Measurements from ENCODE around the gene ADGRG6.
A peak's percentile ranks its signal among the peaks of the same experiment; 100 is the strongest.

ADGRG6 gene

DNA sequence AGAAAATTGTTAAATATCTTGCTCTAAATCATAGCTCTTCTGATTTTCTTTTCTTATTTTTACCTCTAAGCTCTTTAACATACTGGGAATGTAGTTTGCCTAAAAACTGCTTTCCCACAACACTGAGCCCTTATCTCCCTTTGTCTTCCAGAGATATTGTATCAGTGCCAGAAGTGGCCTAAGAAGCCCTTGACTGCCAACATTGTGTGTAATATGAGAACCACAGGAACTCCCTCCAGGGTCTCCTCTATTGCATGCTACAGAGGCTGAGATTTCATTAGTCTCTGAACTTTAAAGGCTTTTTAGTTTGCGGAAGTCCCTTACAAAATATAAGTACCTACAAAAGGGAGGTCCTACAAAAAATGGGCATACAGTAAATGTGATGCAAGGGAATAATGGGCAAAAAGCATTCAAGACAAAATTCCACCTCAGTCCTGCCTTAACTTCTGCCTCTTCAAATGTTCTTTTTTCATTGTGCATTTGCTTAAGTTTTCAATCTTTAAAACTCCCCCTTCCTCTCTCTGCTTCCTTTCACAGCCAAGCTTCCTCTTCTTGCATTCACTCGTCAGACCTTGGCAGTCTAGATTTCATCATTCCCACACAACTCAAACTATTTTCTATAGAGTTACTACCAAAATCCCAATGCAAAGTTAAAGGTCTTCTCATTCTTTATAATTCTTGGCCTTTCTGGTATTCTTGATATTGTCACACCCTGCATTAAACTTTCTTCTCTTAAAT is 76.5 kb downstream of the ADGRG6 start:
- peak; percentile 73 for DNase-seq

- DNase-seq, result peak; percentile 76
Observed at GRCh38 chr6:142380626-142381025, 78.8 kb downstream of the ADGRG6 start.

- DNase-seq, result peak; percentile 27
Observed at GRCh38 chr6:142381181-142381580, 79.4 kb downstream of the ADGRG6 start.

DNA sequence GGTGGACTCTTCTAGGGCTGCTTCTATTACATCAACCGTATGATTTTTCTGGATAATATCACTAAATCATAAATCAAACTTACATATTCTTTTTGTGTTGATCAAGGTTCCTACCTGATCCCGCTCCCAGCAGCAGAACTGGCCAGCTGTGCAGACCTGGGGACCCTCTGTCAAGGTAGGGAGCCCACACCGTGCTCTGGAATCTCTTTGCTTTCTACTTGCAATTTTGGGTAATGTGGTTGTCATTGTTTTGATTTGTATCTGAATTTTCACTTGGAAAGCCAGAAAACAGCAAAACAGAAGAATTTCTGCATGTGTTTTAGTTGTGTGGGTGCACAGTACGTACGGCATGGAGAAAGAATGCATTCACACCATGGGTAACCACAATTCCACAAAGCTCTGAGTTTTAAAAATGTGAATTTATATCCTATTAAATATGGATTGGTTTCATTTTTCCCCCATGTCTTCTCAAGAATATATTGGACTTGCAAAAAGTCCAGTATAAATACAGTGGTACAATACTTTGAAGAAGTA is 80.1 kb downstream of the ADGRG6 start:
- DNase-seq, result no peak

DNA sequence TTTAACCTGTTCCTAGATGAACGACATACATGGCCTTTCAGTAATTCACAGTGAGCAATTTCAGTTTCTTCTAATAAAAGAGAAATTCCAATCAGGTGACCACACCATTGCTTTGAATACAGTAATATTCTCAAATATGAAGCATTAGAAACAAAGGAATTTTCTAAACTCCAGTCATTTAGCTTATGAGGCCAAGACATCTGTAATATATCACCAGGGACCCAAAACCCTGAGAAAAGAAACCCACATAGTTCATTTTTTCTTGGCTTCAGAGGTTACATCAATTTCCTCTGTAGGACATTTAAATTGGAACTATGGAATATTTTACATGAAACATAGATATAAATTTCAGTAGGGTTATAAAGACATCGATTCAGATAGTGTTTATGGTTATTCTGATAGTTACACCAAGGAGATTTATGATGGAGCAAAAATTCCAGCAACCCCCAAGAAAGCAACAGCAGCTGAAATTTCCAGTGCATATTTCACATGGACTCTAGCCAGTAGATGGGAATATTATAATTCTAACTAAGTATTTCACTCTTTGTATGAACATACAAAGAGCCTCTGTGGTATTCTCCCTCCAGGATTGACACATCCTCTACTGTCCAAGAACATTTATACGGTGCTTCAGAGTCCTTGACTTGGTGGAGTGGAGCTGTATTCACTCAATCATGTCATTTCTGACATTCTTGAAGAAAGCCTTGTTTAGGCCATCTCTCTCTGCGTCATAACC is 82.9 kb downstream of the ADGRG6 start:
- DNase-seq, result no peak

DNA sequence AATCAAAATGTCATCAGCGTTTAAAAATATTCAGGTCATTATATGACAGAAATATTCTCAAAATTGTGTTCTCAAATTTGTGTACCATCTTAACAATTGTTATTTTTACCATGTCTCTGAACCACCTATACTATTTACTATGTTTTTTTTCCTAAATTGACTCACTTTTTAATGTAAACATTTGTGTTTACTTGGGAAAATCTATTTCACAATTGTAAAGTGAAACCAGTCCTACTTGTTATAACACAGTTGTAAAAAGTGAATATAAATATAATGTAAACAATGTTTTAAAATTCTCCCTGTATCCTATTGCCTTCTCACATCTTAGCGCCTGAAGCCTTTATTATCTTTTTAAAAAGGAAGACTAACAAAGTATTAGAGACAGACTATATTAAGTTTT is 83.5 kb downstream of the ADGRG6 start:
- no peak for DNase-seq

DNA sequence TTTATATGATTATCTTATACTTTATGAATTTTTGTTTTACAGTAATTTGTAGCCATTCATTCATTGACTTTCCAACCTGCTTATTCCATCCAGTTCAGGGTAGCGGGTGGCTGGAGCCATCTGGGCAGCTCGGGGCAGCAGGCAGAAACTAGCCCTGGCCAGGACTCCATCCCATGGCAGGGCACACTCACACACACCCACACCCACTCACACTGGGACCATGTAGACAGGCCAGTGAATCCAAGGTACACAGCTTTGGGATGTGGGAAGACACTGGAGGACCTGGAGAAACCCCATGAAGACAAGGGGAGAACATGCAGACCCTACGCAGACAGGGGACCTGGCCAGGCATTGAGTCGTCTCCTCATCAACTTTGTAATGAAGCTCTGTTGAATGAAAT is 84.8 kb downstream of the ADGRG6 start:
- no peak for DNase-seq

DNA sequence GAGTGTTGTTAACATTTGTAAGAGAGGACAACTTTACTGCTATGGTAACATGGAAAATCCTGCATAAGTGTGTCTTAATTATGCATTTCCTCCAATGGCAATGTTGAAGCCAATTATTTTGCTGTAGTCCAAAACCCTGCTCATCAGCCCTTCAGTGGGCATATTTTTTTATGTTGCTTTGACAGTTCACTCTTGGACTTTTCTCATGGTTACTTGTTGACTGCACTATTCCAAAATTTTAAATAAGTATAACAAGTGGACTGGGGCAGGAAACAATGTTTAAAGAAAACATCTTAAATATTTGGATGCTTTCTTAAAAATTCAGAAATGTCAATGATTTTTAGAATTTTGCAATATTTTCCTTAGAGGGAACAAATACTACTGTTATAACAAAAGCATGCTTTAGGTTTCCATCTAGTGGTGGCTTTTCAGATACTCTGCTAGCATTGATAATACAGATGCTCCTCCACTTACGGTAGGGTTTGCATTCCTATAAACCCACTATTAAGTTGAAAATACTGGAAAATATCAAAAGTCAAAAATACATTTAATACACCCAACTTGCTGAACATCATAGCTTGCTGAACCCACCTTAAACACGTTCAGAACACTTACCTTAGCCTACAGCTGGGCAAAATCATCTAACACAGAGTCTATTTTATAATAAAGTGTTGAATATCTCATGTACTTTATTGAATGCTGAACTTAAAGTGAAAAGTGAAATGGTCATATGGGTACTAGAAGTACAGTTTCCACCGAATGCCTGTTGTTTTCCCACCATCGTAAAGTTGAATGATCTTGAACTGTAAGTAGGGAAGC is 86.4 kb downstream of the ADGRG6 start:
- peak; percentile 83 for DNase-seq

- DNase-seq, result no peak
Observed at GRCh38 chr6:142395266-142395665, 93.5 kb downstream of the ADGRG6 start.

GRCh38 chr6:142395768-142396231 is 94.0 kb downstream of the ADGRG6 start:
- peak; percentile 82 for DNase-seq

DNA sequence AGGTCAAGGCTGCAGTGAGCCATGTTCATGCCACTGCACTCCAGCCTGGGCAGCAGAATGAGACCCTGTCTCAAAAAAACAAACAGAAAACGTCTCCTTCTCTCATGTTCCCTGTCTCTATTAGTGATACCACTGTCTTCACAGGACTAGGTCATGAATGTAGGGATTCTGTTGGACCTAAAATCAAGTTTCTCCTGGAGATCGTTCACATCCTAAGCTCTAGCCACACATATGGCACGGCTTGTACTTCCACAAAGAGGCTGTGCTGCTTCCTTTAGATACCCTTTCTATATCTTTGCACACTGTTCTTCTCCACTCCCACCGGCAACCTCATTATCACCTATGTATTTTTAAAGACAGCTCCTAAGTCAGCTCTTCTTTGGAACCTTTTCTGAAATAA is 96.5 kb downstream of the ADGRG6 start:
- no peak for DNase-seq

DNA sequence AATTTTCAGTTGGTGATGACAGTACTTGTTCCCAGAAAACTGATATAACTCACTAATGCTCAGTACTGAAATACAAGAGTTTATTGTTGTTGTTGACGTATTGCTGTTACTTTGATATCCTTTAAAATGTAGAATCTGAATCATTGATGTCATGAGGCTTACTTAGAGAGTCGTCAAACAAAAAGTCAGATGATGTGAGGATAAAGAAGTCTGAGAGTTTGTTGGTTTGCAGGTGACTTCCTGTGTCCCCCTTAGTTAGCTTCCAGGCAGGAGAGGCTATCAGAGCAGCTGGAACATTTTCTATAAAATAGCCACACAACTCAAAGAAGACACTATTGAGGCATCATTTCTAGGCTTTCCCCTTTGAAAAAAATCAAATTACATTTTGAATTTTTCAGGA is 97.9 kb downstream of the ADGRG6 start:
- DNase-seq, result no peak

DNA sequence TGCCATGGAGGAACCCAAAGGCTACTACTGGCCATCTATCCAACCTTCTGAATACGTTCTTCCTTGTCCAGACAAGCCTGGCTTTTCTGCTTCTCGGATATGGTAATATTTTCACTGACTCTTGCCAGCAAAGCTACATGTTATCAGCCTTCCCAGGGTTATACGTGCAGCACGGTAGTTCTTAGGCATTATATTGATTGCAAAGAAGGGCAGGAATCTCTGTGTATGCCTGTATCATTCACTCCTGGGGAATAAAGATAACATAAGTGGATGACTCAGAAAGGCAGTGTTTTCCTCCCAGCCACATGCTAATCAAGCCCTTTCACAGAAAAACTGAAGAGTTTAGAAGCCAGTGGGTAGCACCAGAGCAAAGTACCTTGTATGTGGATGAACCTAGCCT is 98.7 kb downstream of the ADGRG6 start:
- DNase-seq, result peak; percentile 91

DNA sequence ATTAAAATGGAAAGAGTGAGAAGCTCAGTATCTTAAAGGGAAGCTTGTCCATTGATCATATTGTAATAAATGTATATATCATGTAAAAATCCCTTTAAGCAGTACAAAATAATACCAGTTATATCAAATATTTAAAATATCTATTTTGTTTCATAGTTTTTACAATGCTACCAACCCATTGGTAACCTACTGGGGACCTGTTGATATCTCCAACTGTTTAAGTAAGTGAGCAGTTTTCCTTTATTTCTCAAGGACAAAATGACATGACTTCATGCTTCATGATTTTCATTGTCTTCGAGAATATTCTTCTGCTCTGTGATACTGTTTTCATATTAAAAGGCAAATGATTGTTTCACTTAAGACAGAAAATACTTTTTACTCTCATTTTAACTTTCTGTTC is 100.0 kb downstream of the ADGRG6 start:
- no peak for DNase-seq

- no peak for DNase-seq
Observed at GRCh38 chr6:142404751-142405150, 102.9 kb downstream of the ADGRG6 start.

DNA sequence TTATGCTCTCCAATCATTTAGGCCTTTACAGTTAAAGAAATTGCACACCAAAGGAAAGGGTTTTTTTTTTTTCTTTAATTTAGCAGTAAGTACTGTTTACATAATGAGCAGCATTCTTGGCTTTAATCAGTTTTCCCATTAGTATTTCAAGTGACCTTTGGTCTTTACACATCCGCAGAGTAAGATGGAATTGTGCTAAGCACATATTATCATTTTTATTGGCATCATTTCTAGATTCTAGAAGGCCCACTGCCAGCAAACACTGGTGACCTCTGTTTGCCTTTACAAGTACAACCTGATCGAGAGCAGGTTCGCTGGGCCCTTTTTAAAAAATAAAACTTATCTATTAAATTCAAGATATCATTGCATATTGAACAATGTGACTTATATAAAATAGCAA is 104.3 kb downstream of the ADGRG6 start:
- DNase-seq, result no peak

DNA sequence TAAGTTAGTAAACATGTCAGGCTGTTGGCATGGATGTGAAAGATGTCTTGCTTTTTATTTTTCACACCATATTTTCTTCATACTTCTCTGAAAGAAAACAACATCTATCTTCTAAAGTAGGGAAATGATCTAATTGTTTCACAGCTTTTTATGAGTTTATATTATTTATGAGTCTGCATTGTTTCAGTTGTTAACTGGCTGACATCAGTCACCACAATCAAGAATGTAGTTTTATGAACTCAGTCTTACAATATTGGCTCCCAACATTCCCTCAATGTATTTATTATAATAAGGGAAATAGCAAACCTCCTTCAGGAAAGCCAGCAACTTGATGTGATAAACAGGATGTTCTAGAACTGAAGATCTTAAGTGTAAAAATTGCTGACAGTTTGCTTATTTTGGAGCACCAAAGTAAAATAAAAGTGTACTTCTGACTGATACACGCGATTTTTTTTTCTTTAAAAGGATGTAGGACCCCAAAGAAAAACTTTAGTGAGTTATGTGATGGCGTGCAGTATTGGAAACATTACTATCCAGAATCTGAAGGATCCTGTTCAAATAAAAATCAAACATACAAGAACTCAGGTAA is 106.0 kb downstream of the ADGRG6 start:
- no peak for DNase-seq

GRCh38 chr6:142408409-142408808 is 106.6 kb downstream of the ADGRG6 start:
- DNase-seq, result peak; percentile 29

GRCh38 chr6:142409794-142410193 is 108.0 kb downstream of the ADGRG6 start:
- DNase-seq, result no peak

GRCh38 chr6:142411145-142411544 is 109.3 kb downstream of the ADGRG6 start:
- no peak for DNase-seq

GRCh38 chr6:142412241-142412640 is 110.4 kb downstream of the ADGRG6 start:
- DNase-seq, result no peak

GRCh38 chr6:142412658-142413057 is 110.9 kb downstream of the ADGRG6 start:
- no peak for DNase-seq

DNA sequence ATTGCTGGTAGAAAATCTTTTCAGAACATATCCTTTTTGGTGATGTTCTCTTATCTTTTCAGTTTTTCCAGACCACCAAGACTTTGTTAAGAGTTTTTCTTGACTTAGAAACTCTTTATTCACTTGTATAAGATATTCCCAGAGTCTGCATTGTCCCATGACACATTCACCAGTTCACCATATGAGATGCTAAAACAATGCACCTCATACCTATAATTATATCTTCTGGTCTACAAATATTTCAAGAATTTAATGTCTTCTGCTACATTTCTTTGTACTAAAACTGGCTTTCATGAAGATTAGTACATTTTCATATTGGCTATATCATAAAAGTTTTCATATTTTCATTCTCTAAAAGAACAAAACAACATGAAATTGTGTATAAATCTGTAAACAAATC is 111.3 kb downstream of the ADGRG6 start:
- DNase-seq, result no peak

Measured in hematopoietic multipotent progenitor cell treated with erythropoietin and hydrocortisone succinate and interleukin-3 and kit ligand, for 4 days (in vitro differentiated cells).